Hepatocyte (in vitro differentiated cells): ENCODE results near the gene DISC1. TPM values are rescaled to one million over a fixed set of nuclear protein-coding genes. Genes with fewer than 3 reads are reported as not detected.
A peak's percentile ranks its signal among the peaks of the same experiment; 100 is the strongest.

Experiments used
- DNase-seq: peaks from one replicate; pipeline ENCODE4 v3.0.0-alpha.2; 2016; ENCODE audit warnings: low spot score
- H2AFZ ChIP-seq: fragments of 200-600 bp; sonication (generic); 2 replicates; pipeline ENCODE4 v1.6.0; 2016; ENCODE audit warnings: antibody characterized with exemption, mild to moderate bottlenecking
- H3K27ac ChIP-seq: fragments of 200-600 bp; sonication (generic); 2 replicates; pipeline ENCODE4 v1.5.1; 2016; ENCODE audit warnings: mild to moderate bottlenecking
- H3K27me3 ChIP-seq: fragments of 200-600 bp; sonication (generic); 2 replicates; pipeline ENCODE4 v1.6.1; 2016
- H3K36me3 ChIP-seq: fragments of 200-600 bp; sonication (generic); replicated peaks from 2 replicates; pipeline ENCODE4 v1.5.1; 2016; ENCODE audit warnings: low read depth; ENCODE audit not compliant: insufficient read depth
- H3K4me1 ChIP-seq: fragments of 200-600 bp; sonication (generic); 2 replicates; pipeline ENCODE4 v1.5.1; 2016; ENCODE audit warnings: mild to moderate bottlenecking, moderate library complexity; ENCODE audit not compliant: insufficient read depth
- H3K4me2 ChIP-seq: fragments of 200-600 bp; sonication (generic); 2 replicates; pipeline ENCODE4 v1.6.0; 2016
- H3K4me3 ChIP-seq: fragments of 200-600 bp; sonication (generic); 2 replicates; pipeline ENCODE4 v1.5.1; 2016; ENCODE audit warnings: mild to moderate bottlenecking
- H3K79me2 ChIP-seq: fragments of 200-600 bp; sonication (generic); 2 replicates; pipeline ENCODE4 v1.6.0; 2017; ENCODE audit warnings: mild to moderate bottlenecking
- H3K9me2 ChIP-seq: fragments of 200-600 bp; sonication (generic); replicated peaks from 2 replicates; pipeline ENCODE4 v1.6.0; 2017; ENCODE audit warnings: mild to moderate bottlenecking; ENCODE audit not compliant: insufficient read depth
- H3K9me3 ChIP-seq: fragments of 200-600 bp; sonication (generic); 2 replicates; pipeline ENCODE4 v1.5.1; 2016; ENCODE audit warnings: low read depth, mild to moderate bottlenecking
- H4K20me1 ChIP-seq: fragments of 200-600 bp; sonication (generic); 2 replicates; pipeline ENCODE4 v1.6.0; 2016; ENCODE audit warnings: mild to moderate bottlenecking; ENCODE audit not compliant: insufficient read depth, poor library complexity, severe bottlenecking
- EZH2 ChIP-seq: fragments of 200-600 bp; sonication (generic); IDR thresholded peaks from 2 replicates; pipeline ENCODE4 v1.6.1; 2016; ENCODE audit warnings: antibody characterized with exemption, mild to moderate bottlenecking, borderline replicate concordance
- EZH2phosphoT487 ChIP-seq: fragments of 200-600 bp; sonication (generic); IDR thresholded peaks from one replicate; pipeline ENCODE4 v1.6.1; 2018; ENCODE audit warnings: antibody characterized with exemption, mild to moderate bottlenecking, low read depth, moderate library complexity; ENCODE audit not compliant: unreplicated experiment, severe bottlenecking
- WGBS: methylation state at CpG from one replicate; pipeline ENCODE4 v1.1.6; 2016; ENCODE audit warnings: low lambda C conversion rate; ENCODE audit errors: missing lambda C conversion rate; 5-methylcytosine and 5-hydroxymethylcytosine counted together
- polyA plus RNA-seq: library from polyadenylated mRNA; unstranded; fragments of >200 nt; fragmentation: Nextera tagmentation; extraction: Ambion mirVana; gene quantifications from 2 replicates; pipeline ENCODE4 v1.2.1, GENCODE V29; 2016
- total RNA-seq: library from RNA; depleted of rRNA; stranded (reverse); fragments of >200 nt; gene quantifications from 2 replicates; pipeline ENCODE4 v1.2.3, GENCODE V29; 2014
- TF ChIP-seq, protein P1 (sequence below): fragments of 200-600 bp; sonication (generic); IDR thresholded peaks from 2 replicates; pipeline ENCODE4 v1.5.1; 2016; ENCODE audit warnings: antibody characterized with exemption, mild to moderate bottlenecking; ENCODE audit not compliant: poor library complexity

DISC1 gene
- total and polyA plus RNA-seq, 2 experiments from 2014 or later = 3.0 to 4.7 TPM

DNA sequence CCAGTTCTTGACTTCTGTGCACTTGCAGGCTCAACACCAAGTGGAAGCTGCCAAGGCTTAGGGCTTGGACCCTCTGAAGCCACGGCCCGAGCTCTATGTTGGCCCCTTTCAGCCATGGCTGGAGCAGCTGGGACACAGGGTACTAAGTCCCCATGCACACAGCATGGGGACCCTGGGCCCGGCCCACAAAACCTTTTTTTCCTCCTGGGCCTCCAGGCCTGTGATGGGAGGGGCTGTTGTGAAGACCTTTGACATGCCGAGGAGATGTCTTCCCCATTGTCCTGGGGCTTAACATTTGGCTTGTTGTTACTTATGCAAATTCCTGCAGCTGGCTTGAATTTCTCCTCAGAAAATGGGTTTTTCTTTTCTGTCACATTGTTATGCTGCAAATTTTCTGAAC is 59.8 kb downstream of the DISC1 start:
- TF ChIP-seq, protein P1, sequence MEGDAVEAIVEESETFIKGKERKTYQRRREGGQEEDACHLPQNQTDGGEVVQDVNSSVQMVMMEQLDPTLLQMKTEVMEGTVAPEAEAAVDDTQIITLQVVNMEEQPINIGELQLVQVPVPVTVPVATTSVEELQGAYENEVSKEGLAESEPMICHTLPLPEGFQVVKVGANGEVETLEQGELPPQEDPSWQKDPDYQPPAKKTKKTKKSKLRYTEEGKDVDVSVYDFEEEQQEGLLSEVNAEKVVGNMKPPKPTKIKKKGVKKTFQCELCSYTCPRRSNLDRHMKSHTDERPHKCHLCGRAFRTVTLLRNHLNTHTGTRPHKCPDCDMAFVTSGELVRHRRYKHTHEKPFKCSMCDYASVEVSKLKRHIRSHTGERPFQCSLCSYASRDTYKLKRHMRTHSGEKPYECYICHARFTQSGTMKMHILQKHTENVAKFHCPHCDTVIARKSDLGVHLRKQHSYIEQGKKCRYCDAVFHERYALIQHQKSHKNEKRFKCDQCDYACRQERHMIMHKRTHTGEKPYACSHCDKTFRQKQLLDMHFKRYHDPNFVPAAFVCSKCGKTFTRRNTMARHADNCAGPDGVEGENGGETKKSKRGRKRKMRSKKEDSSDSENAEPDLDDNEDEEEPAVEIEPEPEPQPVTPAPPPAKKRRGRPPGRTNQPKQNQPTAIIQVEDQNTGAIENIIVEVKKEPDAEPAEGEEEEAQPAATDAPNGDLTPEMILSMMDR = no peak
- no peak for TF ChIP-seq EZH2
- no peak for TF ChIP-seq EZH2phosphoT487

DNA sequence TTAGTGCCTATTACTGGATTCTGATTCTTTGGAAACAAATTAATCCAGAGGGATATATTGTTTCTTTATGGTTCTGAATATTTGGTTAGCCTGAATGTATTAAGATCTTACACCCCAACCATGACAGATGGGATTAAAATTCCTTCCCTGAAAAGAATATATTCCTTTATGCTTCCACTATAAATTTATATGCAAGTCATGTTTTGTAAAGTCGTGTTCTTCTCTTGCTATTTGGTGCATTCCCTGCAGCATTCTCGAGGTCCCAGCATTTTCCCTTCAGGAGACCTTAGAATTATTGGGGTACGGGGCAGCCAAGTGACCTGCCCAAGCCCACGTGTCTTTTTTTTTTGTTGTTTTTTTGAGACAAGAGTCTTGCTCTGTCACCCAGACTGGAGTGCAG is 62.4 kb downstream of the DISC1 start:
- DNase-seq = no peak
- Histone ChIP-seq H3K27me3 (no peaks in the 10 kb centered on the region), H3K4me1 (no peaks in the 10 kb centered on the region), H3K9me2 (no peaks in the 10 kb centered on the region), H3K9me3 (no peaks in the 10 kb centered on the region), H3K27ac (no peak overlapping the region), H3K79me2 (no peaks in the 10 kb centered on the region), H3K4me2 (no peak overlapping the region), H3K36me3 (no peaks in the 10 kb centered on the region), H2AFZ (no peak overlapping the region), H4K20me1 (no peaks in the 10 kb centered on the region), H3K4me3 (no peak overlapping the region)
- TF ChIP-seq EZH2 (no peak), EZH2phosphoT487 (no peak)
- TF ChIP-seq, protein P1 = no peak
- WGBS = 93% methylated on average over 4 of the region's 4 CpGs

More for the DNA sequence above, 59.8 kb downstream of the DISC1 start:
- no peaks in the 10 kb centered on the region for H3K36me3 ChIP-seq
- no peaks in the 10 kb centered on the region for H3K9me3 ChIP-seq
- H3K9me2 ChIP-seq = no peaks in the 10 kb centered on the region
- no peaks in the 10 kb centered on the region for H3K4me1 ChIP-seq
- H3K27ac ChIP-seq = no peak overlapping the region
- H3K4me3 ChIP-seq = no peak overlapping the region
- H2AFZ ChIP-seq = no peak overlapping the region
- no peaks in the 10 kb centered on the region for H3K27me3 ChIP-seq
- no peak overlapping the region for H3K4me2 ChIP-seq
- no peak for DNase-seq
- WGBS = 96% methylated on average over 4 of the region's 4 CpGs
- H4K20me1 ChIP-seq = no peaks in the 10 kb centered on the region
- H3K79me2 ChIP-seq = no peaks in the 10 kb centered on the region

DNA sequence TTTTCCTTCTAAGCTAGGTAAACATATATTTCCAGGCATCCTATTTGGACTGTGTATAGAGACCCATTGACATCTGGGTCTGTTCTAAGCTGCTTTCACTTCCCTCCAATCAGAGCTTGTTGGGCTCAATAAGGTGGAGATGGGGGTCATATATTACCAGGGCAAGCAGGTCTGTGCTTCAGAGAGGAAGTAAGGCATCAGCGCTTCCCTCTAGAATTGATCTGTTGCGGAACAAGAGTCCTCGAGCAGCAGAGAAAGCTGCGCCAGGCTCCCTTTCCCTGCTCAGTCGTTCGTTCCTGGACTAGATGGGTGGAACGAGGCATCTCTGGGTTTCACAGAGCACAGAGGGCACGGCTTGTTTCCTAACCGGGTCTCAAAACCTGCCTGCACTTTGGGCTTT is 63.5 kb downstream of the DISC1 start:
- Histone ChIP-seq H3K4me3 (no peak overlapping the region), H3K4me1 (no peaks in the 10 kb centered on the region), H3K27ac (no peak overlapping the region), H3K27me3 (no peaks in the 10 kb centered on the region), H4K20me1 (no peaks in the 10 kb centered on the region), H2AFZ (no peak overlapping the region), H3K4me2 (no peak overlapping the region), H3K36me3 (no peaks in the 10 kb centered on the region), H3K79me2 (no peaks in the 10 kb centered on the region), H3K9me2 (no peaks in the 10 kb centered on the region), H3K9me3 (no peaks in the 10 kb centered on the region)
- no peak for DNase-seq
- 82% methylated on average over 9 of the region's 9 CpGs for WGBS
- TF ChIP-seq EZH2phosphoT487 = no peak
- no peak for TF ChIP-seq EZH2
- TF ChIP-seq, protein P1 = no peak

DNA sequence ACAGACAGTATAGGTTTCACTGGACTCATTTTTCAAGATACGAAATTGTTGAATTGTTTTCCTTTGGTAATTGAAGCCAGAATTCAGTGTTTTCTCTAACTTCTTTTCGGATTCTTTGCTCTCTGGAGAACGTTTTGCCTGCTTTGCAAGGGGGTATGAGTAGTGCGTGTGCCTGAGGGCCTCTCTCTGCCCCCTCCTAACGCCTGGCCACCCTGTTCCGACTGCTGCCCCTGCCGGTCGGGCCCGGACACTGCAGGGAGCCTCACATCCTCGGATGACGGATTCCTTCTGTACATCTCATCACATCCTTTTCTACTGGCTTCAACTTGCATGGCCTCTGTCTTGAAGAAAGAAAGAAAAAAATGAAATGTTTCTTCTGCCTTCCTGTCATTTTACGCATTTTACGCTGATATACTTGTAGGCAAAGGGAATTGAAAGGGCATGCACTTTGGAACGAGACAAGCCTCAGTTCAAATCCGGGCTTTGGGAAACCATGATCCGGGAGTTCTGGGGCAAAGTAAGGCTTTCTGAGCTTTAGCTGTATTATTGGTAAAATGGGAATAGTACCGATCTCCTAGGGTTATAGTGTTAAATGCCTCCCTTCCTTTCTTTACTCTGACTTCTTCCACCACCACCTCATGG is 65.1 kb downstream of the DISC1 start:
- Histone ChIP-seq H3K4me3 (no peak overlapping the region), H3K79me2 (no peaks in the 10 kb centered on the region), H3K27ac (no peak overlapping the region), H3K27me3 (no peaks in the 10 kb centered on the region), H2AFZ (no peak overlapping the region), H3K9me3 (no peaks in the 10 kb centered on the region), H3K4me1 (no peaks in the 10 kb centered on the region), H3K9me2 (no peaks in the 10 kb centered on the region), H3K36me3 (no peaks in the 10 kb centered on the region), H3K4me2 (no peak overlapping the region), H4K20me1 (no peaks in the 10 kb centered on the region)
- DNase-seq = peak; percentile 48
- TF ChIP-seq EZH2phosphoT487 (no peak), EZH2 (no peak)
- TF ChIP-seq, protein P1 = peak; percentile 55
- 53% methylated on average over 17 of the region's 17 CpGs for WGBS
